ENCODE data around the gene CNFN.

Gene CNFN

GRCh38 chr19:42407816-42408175 lies 17.7 kb upstream of the CNFN start:
- DNase-seq: no peak

- DNase-seq: no peak
These were observed 17.2 kb upstream of the CNFN start for GRCh38 chr19:42407085-42407815.

GRCh38 chr19:42406111-42406510 lies 16.0 kb upstream of the CNFN start:
- DNase-seq: no peak

GRCh38 chr19:42403586-42403985 lies 13.5 kb upstream of the CNFN start:
- DNase-seq: no peak

- no peak for DNase-seq
These were observed 12.4 kb upstream of the CNFN start for GRCh38 chr19:42402376-42403116.

- peak; percentile 24 for DNase-seq
These were observed 11.5 kb upstream of the CNFN start for GRCh38 chr19:42401365-42402303.

- no peak for DNase-seq
These were observed 10.3 kb upstream of the CNFN start for GRCh38 chr19:42400404-42400803.

- DNase-seq: peak; percentile 50
These were observed 7.4 kb upstream of the CNFN start for GRCh38 chr19:42397263-42398166.

- peak; percentile 98 for DNase-seq
These were observed 6.5 kb upstream of the CNFN start for GRCh38 chr19:42396381-42397262.

- no peak for DNase-seq
These were observed 4.7 kb upstream of the CNFN start for GRCh38 chr19:42394751-42395150.

GRCh38 chr19:42392165-42392564 lies 2.1 kb upstream of the CNFN start:
- no peak for DNase-seq

GRCh38 chr19:42388851-42389489 lies 1.1 kb downstream of the CNFN start:
- DNase-seq: no peak

GRCh38 chr19:42386974-42387707 lies 3.0 kb downstream of the CNFN start:
- peak; percentile 55 for DNase-seq

- DNase-seq: no peak
These were observed 9.9 kb downstream of the CNFN start for GRCh38 chr19:42380155-42380554.

GRCh38 chr19:42378225-42379215 lies 11.6 kb downstream of the CNFN start:
- no peak for DNase-seq

- no peak for DNase-seq
These were observed 13.9 kb downstream of the CNFN start for GRCh38 chr19:42376177-42376555.

GRCh38 chr19:42375415-42376176 lies 14.5 kb downstream of the CNFN start:
- no peak for DNase-seq

GRCh38 chr19:42374826-42375376 lies 15.2 kb downstream of the CNFN start:
- no peak for DNase-seq
